Choroid plexus epithelial cell (primary cell): Measurements from ENCODE around the gene TSPAN14.
A peak's percentile ranks its signal among the peaks of the same experiment; 100 is the strongest.

Experiments
- DNase-seq: peaks from one replicate; pipeline ENCODE4 v3.0.0-alpha.2; 2010; ENCODE audit warnings: low read depth
- H3K4me3 ChIP-seq: 2 replicates; pipeline ENCODE4 v1.5.1; 2011; ENCODE audit warnings: low read depth, mild to moderate bottlenecking, control low read depth, low read length, moderate library complexity
- CTCF ChIP-seq: conservative IDR thresholded peaks from 2 replicates; pipeline ENCODE4 v1.5.1; 2011; ENCODE audit warnings: low read depth, mild to moderate bottlenecking, control low read depth, inconsistent platforms, low read length, moderate library complexity

The TSPAN14 gene

GRCh38 chr10:80454513-80455460 lies 677 bp downstream of the TSPAN14 start:
- DNase-seq = peak; percentile 55
- peak overlapping the region; percentile 81 for H3K4me3 ChIP-seq
- no peak for TF ChIP-seq CTCF

- no peak for TF ChIP-seq CTCF
- peak overlapping the region; percentile 81 for H3K4me3 ChIP-seq
- no peak for DNase-seq
Measured at GRCh38 chr10:80455461-80456349, 1.6 kb downstream of the TSPAN14 start.

- no peak for TF ChIP-seq CTCF
- no peak for DNase-seq
- H3K4me3 ChIP-seq = no peak overlapping the region
Measured at GRCh38 chr10:80457554-80458262, 3.6 kb downstream of the TSPAN14 start.

GRCh38 chr10:80458263-80458625 lies 4.1 kb downstream of the TSPAN14 start:
- DNase-seq = no peak
- no peak for TF ChIP-seq CTCF
- H3K4me3 ChIP-seq = no peak overlapping the region

GRCh38 chr10:80458638-80459037 lies 4.5 kb downstream of the TSPAN14 start:
- no peak for TF ChIP-seq CTCF
- no peak overlapping the region for H3K4me3 ChIP-seq

GRCh38 chr10:80459047-80459865 lies 5.1 kb downstream of the TSPAN14 start:
- peak; percentile 67 for DNase-seq
- no peak for TF ChIP-seq CTCF
- H3K4me3 ChIP-seq = no peak overlapping the region

More at GRCh38 chr10:80458638-80459037, 4.5 kb downstream of the TSPAN14 start:
- DNase-seq = no peak
